Prostate gland (tissue), 2 donors: ENCODE data around the gene KCNK6. TPM values are rescaled to one million over a fixed set of nuclear protein-coding genes. Genes with fewer than 3 reads are reported as not detected.
A peak's percentile ranks its signal among the peaks of the same experiment; 100 is the strongest.

Source experiments
- DNase-seq: peaks from one replicate; pipeline ENCODE4 v3.0.0-alpha.2; 2019; ENCODE audit warnings: low spot score
- H3K27ac ChIP-seq, 2 donors: fragments of 200-600 bp; sonication (generic); 2 replicates each; pipeline ENCODE4 v1.5.1; 2017 to 2019
- H3K27me3 ChIP-seq: fragments of 200-600 bp; sonication (generic); replicated peaks from 2 replicates; pipeline ENCODE4 v1.5.1; 2019; ENCODE audit not compliant: insufficient read depth
- H3K36me3 ChIP-seq, 2 donors: fragments of 200-600 bp; sonication (generic); 1 replicate in 1 of 2; 2 replicates in 1 of 2; pipeline versions ENCODE4 v1.5.1 to v1.8.1; 2017 to 2019
- H3K4me1 ChIP-seq: fragments of 200-600 bp; sonication (generic); replicated peaks from 2 replicates; pipeline ENCODE4 v1.5.1; 2019
- H3K4me3 ChIP-seq, 2 donors: fragments of 200-600 bp; sonication (generic); 2 replicates each; pipeline ENCODE4 v1.5.1; 2017 to 2019
- H3K9me3 ChIP-seq: fragments of 200-600 bp; sonication (generic); 2 replicates; pipeline ENCODE4 v1.5.1; 2017
- POLR2A ChIP-seq: fragments of 450-650 bp; IDR thresholded peaks from one replicate; pipeline ENCODE4 v1.6.1; 2016; ENCODE audit warnings: antibody characterized with exemption, mild to moderate bottlenecking
- POLR2AphosphoS5 ChIP-seq: sonication (generic); formaldehyde crosslinking; IDR thresholded peaks from one replicate; pipeline ENCODE4 v1.6.1; 2017; ENCODE audit warnings: antibody characterized with exemption
- WGBS: methylation state at CpG from one replicate; pipeline ENCODE4 v1.1.5; 2018; 5-methylcytosine and 5-hydroxymethylcytosine counted together
- intact Hi-C: fragments of 100-400 bp; cut with DNase I; formaldehyde crosslinking; loops from one replicate; pipeline ENCODE4 v1.14.2; 2022
- total RNA-seq, 2 donors: library from RNA; depleted of rRNA; stranded (reverse); fragments of >200 nt; gene quantifications; one replicate each; pipeline ENCODE4 v1.1.0, GENCODE V29; 2016
- TF ChIP-seq, protein P1 (sequence below), 4 experiments: fragments of 200-600 bp in 2 of 4; fragments of 450-650 bp in 2 of 4; sonication (generic) in 2 of 4; IDR thresholded peaks; 1 replicate in 3 of 4; 2 replicates in 1 of 4; pipeline ENCODE4 v1.5.1; 2016 to 2019; ENCODE audit warnings: antibody characterized with exemption in 4 of 4, mild to moderate bottlenecking in 2 of 4, moderate library complexity in 2 of 4

KCNK6 gene
- total RNA-seq, 2 donors from 2014 or later: 5.9 to 7.3 TPM

DNA sequence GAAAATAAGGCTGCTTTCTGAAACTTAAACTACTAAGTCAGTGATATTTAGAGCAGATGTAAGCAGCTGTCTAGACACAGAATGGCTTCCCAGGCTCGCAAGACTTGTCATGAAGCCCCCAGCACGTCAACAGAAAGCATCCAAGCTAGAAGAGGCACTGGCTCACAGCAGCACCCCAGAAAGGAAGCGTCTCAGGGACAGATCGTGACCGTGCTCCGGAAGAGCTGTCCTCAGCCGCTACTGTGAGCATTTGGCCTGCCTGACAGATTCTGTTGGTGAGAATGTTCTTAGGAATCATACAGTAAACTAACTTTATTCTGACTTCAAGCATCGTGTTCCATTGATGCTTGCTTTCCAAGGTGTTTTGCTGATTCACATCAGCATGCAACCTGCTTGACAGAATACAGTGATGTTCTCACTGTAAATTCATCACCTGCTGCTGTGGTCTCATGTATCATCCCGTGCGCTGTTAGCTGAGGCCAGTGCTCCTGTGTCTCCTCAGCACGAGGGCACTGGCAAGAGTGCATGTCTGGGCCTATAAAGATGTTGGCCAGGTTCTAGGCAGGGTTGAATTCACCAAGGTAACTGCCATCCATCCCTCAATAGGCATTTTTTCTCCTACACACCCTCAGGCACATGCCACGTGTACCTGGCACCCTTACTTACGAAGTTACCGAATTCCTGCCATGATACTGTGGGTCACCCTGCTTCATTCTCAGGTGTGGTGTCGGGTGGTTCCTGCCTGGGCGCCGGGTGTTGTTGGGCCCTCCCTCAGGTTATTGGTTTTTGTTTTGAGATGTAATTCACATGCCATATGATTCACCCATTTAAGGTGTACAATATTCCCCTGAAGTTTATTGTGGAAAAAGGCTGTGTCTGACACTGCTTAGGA, 39.4 kb upstream of the KCNK6 start:
- Histone ChIP-seq H3K9me3 (no peaks in the 10 kb centered on the region), H3K27ac (peak overlapping the region; percentile 5 to 24), H3K4me3 (no peak overlapping the region), H3K36me3 (no peaks in the 10 kb centered on the region), H3K27me3 (no peaks in the 10 kb centered on the region), H3K4me1 (peaks cover 24% of the 10 kb centered on the region)
- 59% methylated on average over 17 of the region's 17 CpGs for WGBS
- DNase-seq: no peak
- TF ChIP-seq POLR2AphosphoS5: no peak
- TF ChIP-seq, protein P1, sequence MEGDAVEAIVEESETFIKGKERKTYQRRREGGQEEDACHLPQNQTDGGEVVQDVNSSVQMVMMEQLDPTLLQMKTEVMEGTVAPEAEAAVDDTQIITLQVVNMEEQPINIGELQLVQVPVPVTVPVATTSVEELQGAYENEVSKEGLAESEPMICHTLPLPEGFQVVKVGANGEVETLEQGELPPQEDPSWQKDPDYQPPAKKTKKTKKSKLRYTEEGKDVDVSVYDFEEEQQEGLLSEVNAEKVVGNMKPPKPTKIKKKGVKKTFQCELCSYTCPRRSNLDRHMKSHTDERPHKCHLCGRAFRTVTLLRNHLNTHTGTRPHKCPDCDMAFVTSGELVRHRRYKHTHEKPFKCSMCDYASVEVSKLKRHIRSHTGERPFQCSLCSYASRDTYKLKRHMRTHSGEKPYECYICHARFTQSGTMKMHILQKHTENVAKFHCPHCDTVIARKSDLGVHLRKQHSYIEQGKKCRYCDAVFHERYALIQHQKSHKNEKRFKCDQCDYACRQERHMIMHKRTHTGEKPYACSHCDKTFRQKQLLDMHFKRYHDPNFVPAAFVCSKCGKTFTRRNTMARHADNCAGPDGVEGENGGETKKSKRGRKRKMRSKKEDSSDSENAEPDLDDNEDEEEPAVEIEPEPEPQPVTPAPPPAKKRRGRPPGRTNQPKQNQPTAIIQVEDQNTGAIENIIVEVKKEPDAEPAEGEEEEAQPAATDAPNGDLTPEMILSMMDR (IDR thresholded peaks at IDR 0.05): no peak
- no peak for TF ChIP-seq POLR2A
- intact Hi-C loops: no loop called here

- TF ChIP-seq, protein P1 (IDR thresholded peaks at IDR 0.05): no peak
- TF ChIP-seq POLR2AphosphoS5: no peak
- no peak for TF ChIP-seq POLR2A
- intact Hi-C loops: no loop called here
- Histone ChIP-seq H3K27ac (no peak overlapping the region), H3K4me3 (no peak overlapping the region), H3K36me3 (no peaks in the 10 kb centered on the region), H3K27me3 (no peaks in the 10 kb centered on the region), H3K9me3 (no peaks in the 10 kb centered on the region), H3K4me1 (peaks cover 21% of the 10 kb centered on the region)
- no peak for DNase-seq
- WGBS: 72% methylated on average over 7 of the region's 7 CpGs
These were observed 37.7 kb upstream of the KCNK6 start for GRCh38 chr19:38281811-38282566.

DNA sequence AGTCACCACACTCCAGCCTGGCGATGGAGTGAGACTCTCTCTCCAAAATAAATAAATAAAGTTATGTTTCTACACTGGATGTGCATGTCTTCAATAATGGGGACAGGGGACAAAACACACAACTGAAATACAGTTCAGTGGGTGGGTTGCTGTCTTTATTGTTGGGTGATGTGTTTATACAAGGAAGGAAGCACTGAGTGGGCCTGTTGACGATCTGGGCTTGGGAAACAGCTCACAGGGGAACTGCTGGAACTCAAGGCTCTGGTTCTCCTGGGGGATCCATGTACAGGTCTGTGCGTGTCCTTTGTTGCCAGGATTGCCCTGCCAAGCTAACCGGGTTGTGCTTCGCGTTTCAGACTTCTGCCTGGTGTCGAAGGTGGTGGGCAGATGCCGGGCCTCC, 36.4 kb upstream of the KCNK6 start:
- no peak overlapping the region for H3K27ac ChIP-seq
- H3K4me3 ChIP-seq: no peak overlapping the region
- H3K27me3 ChIP-seq: no peaks in the 10 kb centered on the region
- H3K36me3 ChIP-seq: peaks cover 0 to 6% of the 10 kb centered on the region in 2 donors
- intact Hi-C loops: no loop called here
- no peaks in the 10 kb centered on the region for H3K9me3 ChIP-seq
- peaks cover 10% of the 10 kb centered on the region for H3K4me1 ChIP-seq
- 58% methylated on average over 8 of the region's 8 CpGs for WGBS
- DNase-seq: no peak
- no peak for TF ChIP-seq POLR2A
- no peak for TF ChIP-seq POLR2AphosphoS5
- TF ChIP-seq, protein P1 (IDR thresholded peaks at IDR 0.05): no peak

- no peaks in the 10 kb centered on the region for H3K27me3 ChIP-seq
- no peaks in the 10 kb centered on the region for H3K9me3 ChIP-seq
- no peak overlapping the region for H3K27ac ChIP-seq
- intact Hi-C loops: no loop called here
- 85% methylated on average over 7 of the region's 7 CpGs for WGBS
- H3K36me3 ChIP-seq: peaks cover 0 to 7% of the 10 kb centered on the region in 2 donors
- DNase-seq: no peak
- H3K4me1 ChIP-seq: peaks cover 4% of the 10 kb centered on the region
- H3K4me3 ChIP-seq: no peak overlapping the region
- TF ChIP-seq POLR2AphosphoS5 (no peak), POLR2A (no peak)
- TF ChIP-seq, protein P1 (IDR thresholded peaks at IDR 0.05): no peak
These were observed 35.2 kb upstream of the KCNK6 start for GRCh38 chr19:38284422-38284821.
